BJ (cell line): ENCODE measurements around the gene ZSCAN31. TPM values are rescaled to one million over a fixed set of nuclear protein-coding genes. Genes with fewer than 3 reads are reported as not detected.
"Not testable (repeated sequence)": the region's sequence is repeated elsewhere in the genome, so short reads cannot be mapped to it uniquely, and the experiment has no call there.

Source experiments
- CTCF ChIA-PET: fragments of 350-600 bp; formaldehyde crosslinking; extraction: SDS; loops from one replicate; lab custom pipeline; 2021; ENCODE audit warnings: antibody characterized with exemption, inconsistent platforms; lab: Yijun Ruan, JAX
- POLR2A ChIA-PET: fragments of 300-600 bp; sonication (Branson Sonifier 250); formaldehyde crosslinking; extraction: SDS; loops from one replicate; lab custom pipeline; 2021; ENCODE audit warnings: antibody characterized with exemption; lab: Charles Lee
- DNase-seq: peaks from one replicate; pipeline ENCODE4 v3.0.0-alpha.2; 2011; ENCODE audit warnings: low read depth
- H3K27me3 ChIP-seq: 2 replicates; pipeline ENCODE4 v1.6.0; 2011; ENCODE audit warnings: low read length; ENCODE audit not compliant: control insufficient read depth, insufficient read depth
- H3K36me3 ChIP-seq: 2 replicates; pipeline ENCODE4 v1.5.1; 2011; ENCODE audit warnings: low read length; ENCODE audit not compliant: control insufficient read depth, insufficient read depth
- H3K4me3 ChIP-seq: 2 replicates; pipeline ENCODE4 v1.5.1; 2011; ENCODE audit warnings: low read depth, mild to moderate bottlenecking, control low read depth, low read length
- polyA plus RNA-seq: library from polyadenylated mRNA; depleted of rRNA; stranded (reverse); fragments of >200 nt; gene quantifications from 2 replicates; pipeline ENCODE4 v1.2.3, GENCODE V29; 2011
- TF ChIP-seq, protein P1 (sequence below): IDR thresholded peaks from 2 replicates; pipeline ENCODE4 v1.5.1; 2011; ENCODE audit warnings: low read depth, mild to moderate bottlenecking, control low read depth, inconsistent platforms, low read length, moderate library complexity; ENCODE audit not compliant: insufficient read depth

ZSCAN31 gene
- polyA plus RNA-seq, 1 experiment: 1.7 TPM

DNA sequence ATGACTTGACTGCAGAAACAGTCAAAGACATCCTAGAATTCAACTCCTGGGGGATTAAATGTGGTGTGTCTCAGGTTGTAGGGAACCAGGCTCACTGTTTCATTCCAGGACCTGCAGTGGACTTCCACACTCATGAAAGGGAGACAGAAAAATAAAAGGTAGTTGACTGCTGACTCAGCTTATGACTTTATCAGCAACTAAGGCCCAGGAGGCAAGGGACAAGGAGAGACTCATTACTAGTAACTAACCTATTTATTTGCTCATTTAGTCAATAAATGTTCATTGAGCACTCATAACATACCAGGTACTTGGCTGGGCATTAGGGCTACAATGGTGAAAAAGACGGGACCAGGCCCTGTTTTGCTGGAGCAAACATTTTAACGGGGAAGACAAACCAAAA is 2.9 kb downstream of the ZSCAN31 start:
- Histone ChIP-seq H3K36me3 (no peaks in the 10 kb centered on the region), H3K4me3 (no peak overlapping the region), H3K27me3 (no peaks in the 10 kb centered on the region)
- CTCF ChIA-PET: no interaction called here
- no peak for DNase-seq
- TF ChIP-seq, protein P1, sequence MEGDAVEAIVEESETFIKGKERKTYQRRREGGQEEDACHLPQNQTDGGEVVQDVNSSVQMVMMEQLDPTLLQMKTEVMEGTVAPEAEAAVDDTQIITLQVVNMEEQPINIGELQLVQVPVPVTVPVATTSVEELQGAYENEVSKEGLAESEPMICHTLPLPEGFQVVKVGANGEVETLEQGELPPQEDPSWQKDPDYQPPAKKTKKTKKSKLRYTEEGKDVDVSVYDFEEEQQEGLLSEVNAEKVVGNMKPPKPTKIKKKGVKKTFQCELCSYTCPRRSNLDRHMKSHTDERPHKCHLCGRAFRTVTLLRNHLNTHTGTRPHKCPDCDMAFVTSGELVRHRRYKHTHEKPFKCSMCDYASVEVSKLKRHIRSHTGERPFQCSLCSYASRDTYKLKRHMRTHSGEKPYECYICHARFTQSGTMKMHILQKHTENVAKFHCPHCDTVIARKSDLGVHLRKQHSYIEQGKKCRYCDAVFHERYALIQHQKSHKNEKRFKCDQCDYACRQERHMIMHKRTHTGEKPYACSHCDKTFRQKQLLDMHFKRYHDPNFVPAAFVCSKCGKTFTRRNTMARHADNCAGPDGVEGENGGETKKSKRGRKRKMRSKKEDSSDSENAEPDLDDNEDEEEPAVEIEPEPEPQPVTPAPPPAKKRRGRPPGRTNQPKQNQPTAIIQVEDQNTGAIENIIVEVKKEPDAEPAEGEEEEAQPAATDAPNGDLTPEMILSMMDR: no peak
- POLR2A ChIA-PET: interaction anchor here (0.6 kb wide), 1 partner anchor 36 kb away, joined by 4 read pairs; no protein-coding TSS in a partner anchor

DNA sequence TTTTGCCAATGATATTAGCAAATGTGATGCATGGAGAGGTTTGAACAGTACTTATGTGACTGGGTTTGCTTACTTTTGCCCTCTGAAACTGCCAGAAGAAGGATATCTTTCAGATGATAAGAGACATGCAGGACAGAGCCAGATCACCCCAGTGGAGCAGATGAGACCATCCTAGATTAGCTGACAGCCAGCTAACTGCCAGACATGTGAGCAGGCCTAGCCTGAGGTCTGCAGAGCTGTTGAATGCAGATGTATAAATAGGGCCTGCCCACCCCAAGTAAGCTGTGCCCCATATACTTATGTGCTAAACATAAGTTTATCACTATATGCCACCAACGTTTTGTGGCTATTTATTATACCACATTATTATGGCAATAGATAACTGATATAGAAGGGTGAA is 5.9 kb downstream of the ZSCAN31 start:
- Histone ChIP-seq H3K27me3 (no peaks in the 10 kb centered on the region), H3K36me3 (0 out of 2 replicates have a peak, but pooled peaks cover 2% of the 10 kb centered on the region), H3K4me3 (no peak overlapping the region)
- ChIA-PET CTCF (no interaction called here), POLR2A (no interaction called here)
- no peak for DNase-seq
- TF ChIP-seq, protein P1: no peak

DNA sequence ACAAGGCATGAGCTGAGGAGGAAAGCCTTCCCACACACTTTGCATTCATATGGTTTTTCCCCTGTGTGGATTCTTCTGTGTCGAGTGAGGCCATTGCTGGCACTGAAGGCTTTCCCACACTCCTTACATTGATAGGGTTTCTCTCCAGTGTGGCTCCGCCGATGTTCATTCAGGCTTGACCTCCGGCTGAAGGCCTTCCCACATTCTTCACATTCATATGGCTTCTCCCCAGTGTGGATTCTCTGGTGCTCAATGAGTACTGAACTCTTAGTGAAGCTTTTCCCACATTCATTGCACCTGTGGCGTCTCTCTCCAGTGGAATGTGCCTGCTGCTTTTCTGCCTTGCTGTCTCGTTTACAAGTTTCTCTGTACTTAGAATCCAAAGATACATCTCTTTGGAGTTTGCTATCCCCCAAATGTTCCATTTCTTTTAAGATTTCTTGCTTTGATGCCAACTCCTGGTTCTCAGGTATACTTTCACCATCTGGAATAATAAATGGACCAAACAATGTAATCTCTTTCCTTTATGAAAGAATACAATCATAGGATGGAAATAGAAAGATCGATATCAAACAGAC is 9.5 kb downstream of the ZSCAN31 start:
- ChIA-PET POLR2A (no interaction called here), CTCF (no interaction called here)
- Histone ChIP-seq H3K36me3 (0 out of 2 replicates have a peak, but pooled peaks cover 2% of the 10 kb centered on the region), H3K27me3 (no peaks in the 10 kb centered on the region), H3K4me3 (no peak overlapping the region)
- TF ChIP-seq, protein P1: no peak
- no peak for DNase-seq

DNA sequence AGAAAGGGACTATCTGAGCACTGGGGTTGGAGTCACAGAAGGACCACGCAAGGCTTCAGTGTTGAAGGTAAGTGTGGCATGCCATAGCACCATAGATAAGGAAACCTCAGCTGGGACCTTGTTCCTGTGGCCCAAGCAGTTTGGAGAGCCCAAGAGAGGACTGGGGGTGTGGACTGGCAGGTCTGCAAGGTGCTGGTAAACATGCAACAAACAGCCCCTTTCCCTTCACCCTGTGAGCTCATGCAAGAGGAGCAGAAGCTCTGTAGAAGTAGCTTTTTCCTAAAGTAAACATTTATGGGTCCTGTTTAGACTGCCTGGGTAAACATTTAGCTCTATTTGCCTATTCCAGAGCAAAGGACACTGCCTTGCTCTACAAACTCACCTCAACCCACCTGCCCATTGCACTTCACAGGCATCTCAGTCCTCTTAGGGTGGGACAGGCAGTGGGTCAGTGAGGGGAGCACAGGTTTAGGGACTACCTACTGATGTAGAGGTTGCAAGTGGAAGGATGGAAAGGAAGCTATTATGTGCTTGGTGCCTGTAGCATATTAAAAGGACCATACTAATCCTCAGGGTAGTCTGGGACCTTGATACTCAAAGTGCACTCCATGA is 12.0 kb downstream of the ZSCAN31 start:
- CTCF ChIA-PET: no interaction called here
- Histone ChIP-seq H3K36me3 (0 out of 2 replicates have a peak, but pooled peaks cover 2% of the 10 kb centered on the region), H3K27me3 (no peaks in the 10 kb centered on the region), H3K4me3 (no peak overlapping the region)
- POLR2A ChIA-PET: no interaction called here
- TF ChIP-seq, protein P1: no peak
- no peak for DNase-seq

DNA sequence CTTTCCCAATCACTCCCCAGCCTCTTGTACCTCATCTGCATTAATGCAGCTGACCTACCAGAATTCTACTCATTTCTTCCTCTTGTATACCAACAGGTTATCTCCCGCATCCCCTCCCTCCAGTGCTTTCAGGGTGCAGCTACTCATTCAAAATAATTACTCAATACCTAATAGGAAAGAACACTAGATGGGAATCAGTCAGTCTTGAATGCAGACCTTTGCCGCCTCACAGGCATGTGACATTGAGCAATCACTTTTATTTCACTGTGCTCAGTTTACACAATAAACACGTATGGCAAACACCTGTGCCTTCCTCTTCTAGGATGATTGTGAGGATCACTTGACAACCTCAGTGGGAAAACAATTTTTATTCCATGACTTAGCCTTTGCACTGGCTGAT is 13.3 kb downstream of the ZSCAN31 start:
- POLR2A ChIA-PET: no interaction called here
- H3K4me3 ChIP-seq: no peak overlapping the region
- H3K36me3 ChIP-seq: 0 out of 2 replicates have a peak, but pooled peaks cover 2% of the 10 kb centered on the region
- no peak for DNase-seq
- H3K27me3 ChIP-seq: no peaks in the 10 kb centered on the region
- CTCF ChIA-PET: interaction anchor here (0.7 kb wide), 1 partner anchor 13 kb away, joined by 3 read pairs; no protein-coding TSS in a partner anchor
- TF ChIP-seq, protein P1: no peak

DNA sequence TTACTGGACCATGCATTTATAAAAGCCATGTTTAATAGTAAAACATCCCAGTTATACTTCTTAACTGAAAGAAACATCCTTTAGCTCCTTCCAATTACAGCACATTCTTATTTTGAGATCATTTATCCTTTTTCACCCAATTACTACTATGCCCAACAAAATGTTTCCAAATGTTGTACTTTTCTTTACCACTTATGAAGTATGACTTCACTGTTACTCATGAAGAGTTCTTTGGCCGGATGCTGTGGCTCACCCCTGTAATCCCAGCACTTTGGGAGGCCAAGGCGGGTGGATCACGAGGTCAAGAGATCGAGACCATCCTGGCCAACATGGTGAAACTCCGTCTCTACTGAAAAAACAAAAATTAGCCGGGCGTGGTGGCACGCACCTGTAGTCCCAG is 18.1 kb downstream of the ZSCAN31 start:
- POLR2A ChIA-PET, DNase-seq, H3K27me3 ChIP-seq, CTCF ChIA-PET, H3K4me3 ChIP-seq, H3K36me3 ChIP-seq: not testable (repeated sequence)
